SW 1271 (cell line): ENCODE data around the gene GLIPR1L2.

Source experiments
- DNase-seq, 2 experiments: peaks; one replicate each; lab custom pipeline; 2025; lab: John Stamatoyannopoulos, UW

Gene GLIPR1L2

GRCh38 chr12:75478116-75478794 is 87.4 kb downstream of the GLIPR1L2 start:
- DNase-seq, result no peak

- DNase-seq, result peak in 1 of 2 experiments; percentile 36
Observed at GRCh38 chr12:75479963-75480461, 89.1 kb downstream of the GLIPR1L2 start.

- DNase-seq, result peak; percentile 71 to 85
Observed at GRCh38 chr12:75480469-75480949, 89.6 kb downstream of the GLIPR1L2 start, which contains the start of gene GLIPR1. GLIPR1 (plus strand) TSS chr12:75480755; CDS start chr12:75480881, 126 bp downstream.

GRCh38 chr12:75481013-75481705 is 90.3 kb downstream of the GLIPR1L2 start:
- DNase-seq, result peak in 1 of 2 experiments; percentile 39

- DNase-seq, result no peak
Observed at GRCh38 chr12:75481774-75482173, 90.9 kb downstream of the GLIPR1L2 start.
